Measurements from ENCODE around the gene DAB2IP.

Gene DAB2IP

GRCh38 chr9:121744002-121744686 is 92.7 kb downstream of the DAB2IP start:
- ChIA-PET POLR2A (no interaction called here), CTCF (no interaction called here)
- TF ChIP-seq HDGF (IDR thresholded peaks at IDR 0.05; ENCODE audit: borderline replicate concordance): no peak
- TF ChIP-seq FOXA1 (IDR thresholded peaks at IDR 0.05): no peak
- TF ChIP-seq CTBP1 (IDR thresholded peaks at IDR 0.05; ENCODE audit: borderline replicate concordance): no peak
- no peak for TF ChIP-seq ZNF384 (IDR thresholded peaks at IDR 0.05)
- no peak for TF ChIP-seq ARNT (IDR thresholded peaks at IDR 0.05)
- no peak for TF ChIP-seq LEF1 (IDR thresholded peaks at IDR 0.05; ENCODE audit: borderline replicate concordance)
- no peak for TF ChIP-seq NFRKB (IDR thresholded peaks at IDR 0.05)
- no peak for TF ChIP-seq ELF4 (IDR thresholded peaks at IDR 0.05)
- TF ChIP-seq PKNOX1 (IDR thresholded peaks at IDR 0.05): no peak
- TF ChIP-seq BHLHE40 (IDR thresholded peaks at IDR 0.05; ENCODE audit: borderline replicate concordance): no peak
- TF ChIP-seq SP1 (IDR thresholded peaks at IDR 0.05): no peak
- DNase-seq (ENCODE audit: extremely low spot score): peak; percentile 58

DNA sequence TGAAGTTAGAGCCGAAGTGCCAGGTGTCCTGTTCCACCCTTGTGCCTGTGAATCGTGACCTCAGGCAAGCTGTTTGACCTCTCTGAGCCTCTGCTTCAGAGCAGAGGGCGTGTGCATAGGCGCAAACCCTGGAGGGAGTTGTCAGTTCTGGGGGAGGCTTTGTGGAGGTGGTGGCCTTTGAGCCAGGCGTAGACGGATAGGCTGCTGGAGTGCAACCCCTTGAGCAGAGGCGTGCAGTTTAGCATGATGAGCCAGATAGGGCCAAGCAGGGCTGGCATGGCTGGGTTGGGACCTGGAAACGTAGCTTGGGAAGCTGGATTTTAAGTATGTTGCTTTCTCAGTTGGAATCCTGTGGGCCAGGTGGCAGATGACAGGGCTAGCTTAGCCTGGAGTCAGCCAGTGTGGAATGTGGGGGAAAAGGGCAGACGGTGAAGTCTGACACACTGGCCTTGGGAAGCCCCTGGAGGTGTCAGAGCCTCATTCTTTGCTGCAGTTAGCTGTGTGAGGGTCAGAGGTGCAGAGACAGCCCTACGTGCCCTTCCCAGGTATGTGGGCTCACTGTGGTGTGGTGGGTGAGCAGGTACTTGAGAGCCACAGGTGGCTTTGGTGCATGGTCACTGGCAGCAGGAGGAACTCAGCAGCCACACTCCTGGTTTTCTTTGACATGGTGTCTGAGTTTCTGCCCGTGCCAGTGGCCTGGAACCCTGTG is 93.4 kb downstream of the DAB2IP start:
- POLR2A ChIA-PET: no interaction called here
- no peak for TF ChIP-seq ELF4 (IDR thresholded peaks at IDR 0.05)
- no peak for TF ChIP-seq NFRKB (IDR thresholded peaks at IDR 0.05)
- no peak for TF ChIP-seq FOXA1 (IDR thresholded peaks at IDR 0.05)
- TF ChIP-seq ZNF384 (IDR thresholded peaks at IDR 0.05): no peak
- TF ChIP-seq SP1 (IDR thresholded peaks at IDR 0.05): no peak
- no peak for TF ChIP-seq PKNOX1 (IDR thresholded peaks at IDR 0.05)
- no peak for TF ChIP-seq SUZ12 (IDR thresholded peaks at IDR 0.05)
- no peak for TF ChIP-seq BHLHE40 (IDR thresholded peaks at IDR 0.05; ENCODE audit: borderline replicate concordance)
- TF ChIP-seq FOXM1 (IDR thresholded peaks at IDR 0.05; ENCODE audit: borderline replicate concordance): no peak
- no peak for TF ChIP-seq CTBP1 (IDR thresholded peaks at IDR 0.05; ENCODE audit: borderline replicate concordance)
- TF ChIP-seq HDGF (IDR thresholded peaks at IDR 0.05; ENCODE audit: borderline replicate concordance): no peak
- no peak for TF ChIP-seq FOXK2 (IDR thresholded peaks at IDR 0.05)
- no peak for TF ChIP-seq ARNT (IDR thresholded peaks at IDR 0.05)
- no peak for TF ChIP-seq TARDBP (IDR thresholded peaks at IDR 0.05)
- no peak for TF ChIP-seq L3MBTL2 (conservative IDR thresholded peaks at IDR 0.05)
- no peak for TF ChIP-seq LEF1 (IDR thresholded peaks at IDR 0.05; ENCODE audit: borderline replicate concordance)
- no peak for DNase-seq (ENCODE audit: extremely low spot score)
- CTCF ChIA-PET: interaction anchor here (0.8 kb wide), 1 partner anchor 117 kb away, joined by 3 read pairs; no protein-coding TSS in a partner anchor

DNA sequence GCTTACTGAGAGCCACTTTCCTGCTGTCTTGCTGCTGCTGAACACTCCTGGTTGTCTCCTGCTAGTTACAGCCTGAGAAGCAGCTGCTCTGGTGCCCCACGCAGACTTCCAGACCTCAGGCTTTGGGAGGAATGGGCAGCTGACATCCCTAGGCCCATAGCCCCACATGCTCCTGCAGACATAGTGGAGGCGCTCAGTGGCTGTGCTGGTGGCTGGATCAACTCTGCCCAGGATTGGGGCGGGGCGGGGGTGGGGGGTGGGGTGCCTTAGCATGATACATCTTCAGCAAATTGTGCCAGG is 93.9 kb downstream of the DAB2IP start:
- DNase-seq (ENCODE audit: extremely low spot score): no peak
- POLR2A ChIA-PET: no interaction called here
- TF ChIP-seq TARDBP (IDR thresholded peaks at IDR 0.05) (no peak), FOXK2 (IDR thresholded peaks at IDR 0.05) (no peak), ARNT (IDR thresholded peaks at IDR 0.05) (no peak), ZNF384 (IDR thresholded peaks at IDR 0.05) (no peak), LEF1 (IDR thresholded peaks at IDR 0.05; ENCODE audit: borderline replicate concordance) (no peak), L3MBTL2 (conservative IDR thresholded peaks at IDR 0.05) (no peak), SP1 (IDR thresholded peaks at IDR 0.05) (no peak), FOXA1 (IDR thresholded peaks at IDR 0.05) (no peak)
- CTCF ChIA-PET: interaction anchor here (0.8 kb wide), 1 partner anchor 116 kb away, joined by 3 read pairs; no protein-coding TSS in a partner anchor

DNA sequence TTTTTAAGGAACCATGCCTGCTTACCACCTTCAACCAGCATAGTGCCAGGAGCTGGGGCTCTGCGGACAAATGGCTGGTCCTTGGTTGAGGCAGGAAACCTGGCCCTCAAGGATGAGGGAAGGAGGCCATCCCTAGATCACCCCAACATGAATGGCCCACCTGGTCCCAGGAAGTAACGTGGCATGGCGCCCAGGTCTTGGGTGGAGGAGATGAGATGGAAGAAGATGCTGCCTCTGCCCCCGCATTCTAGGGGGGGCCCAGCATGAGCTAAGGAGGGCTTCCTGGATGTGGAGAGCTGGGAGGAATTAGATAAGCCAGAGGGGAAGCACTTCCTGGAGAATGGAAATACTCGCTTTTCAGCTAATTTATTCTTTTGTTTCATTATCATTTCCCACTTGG is 95.0 kb downstream of the DAB2IP start:
- ChIA-PET CTCF (no interaction called here), POLR2A (no interaction called here)
- TF ChIP-seq LEF1 (IDR thresholded peaks at IDR 0.05; ENCODE audit: borderline replicate concordance) (no peak), ARNT (IDR thresholded peaks at IDR 0.05) (no peak)
- DNase-seq (ENCODE audit: extremely low spot score): no peak

GRCh38 chr9:121746866-121747265 is 95.4 kb downstream of the DAB2IP start:
- DNase-seq (ENCODE audit: extremely low spot score): no peak
- ChIA-PET CTCF (no interaction called here), POLR2A (no interaction called here)
- TF ChIP-seq NFRKB (IDR thresholded peaks at IDR 0.05): no peak
- TF ChIP-seq LEF1 (IDR thresholded peaks at IDR 0.05; ENCODE audit: borderline replicate concordance): no peak
- TF ChIP-seq ARNT (IDR thresholded peaks at IDR 0.05): no peak
- TF ChIP-seq BHLHE40 (IDR thresholded peaks at IDR 0.05; ENCODE audit: borderline replicate concordance): no peak

GRCh38 chr9:121748074-121748473 is 96.6 kb downstream of the DAB2IP start:
- ChIA-PET POLR2A (no interaction called here), CTCF (no interaction called here)
- no peak for DNase-seq (ENCODE audit: extremely low spot score)
- TF ChIP-seq FOXM1 (IDR thresholded peaks at IDR 0.05; ENCODE audit: borderline replicate concordance) (no peak), L3MBTL2 (conservative IDR thresholded peaks at IDR 0.05) (no peak), CTBP1 (IDR thresholded peaks at IDR 0.05; ENCODE audit: borderline replicate concordance) (no peak), FOXA1 (IDR thresholded peaks at IDR 0.05) (no peak), ARNT (IDR thresholded peaks at IDR 0.05) (no peak)

GRCh38 chr9:121748727-121749423 is 97.4 kb downstream of the DAB2IP start:
- TF ChIP-seq SP1 (IDR thresholded peaks at IDR 0.05): no peak
- no peak for TF ChIP-seq SUZ12 (IDR thresholded peaks at IDR 0.05)
- no peak for TF ChIP-seq BHLHE40 (IDR thresholded peaks at IDR 0.05; ENCODE audit: borderline replicate concordance)
- no peak for TF ChIP-seq NFRKB (IDR thresholded peaks at IDR 0.05)
- no peak for TF ChIP-seq FOXK2 (IDR thresholded peaks at IDR 0.05)
- TF ChIP-seq L3MBTL2 (conservative IDR thresholded peaks at IDR 0.05): no peak
- TF ChIP-seq FOXA1 (IDR thresholded peaks at IDR 0.05): no peak
- no peak for TF ChIP-seq CTBP1 (IDR thresholded peaks at IDR 0.05; ENCODE audit: borderline replicate concordance)
- no peak for TF ChIP-seq ZNF384 (IDR thresholded peaks at IDR 0.05)
- no peak for TF ChIP-seq FOXM1 (IDR thresholded peaks at IDR 0.05; ENCODE audit: borderline replicate concordance)
- no peak for TF ChIP-seq HDGF (IDR thresholded peaks at IDR 0.05; ENCODE audit: borderline replicate concordance)
- no peak for TF ChIP-seq LEF1 (IDR thresholded peaks at IDR 0.05; ENCODE audit: borderline replicate concordance)
- no peak for TF ChIP-seq ELF4 (IDR thresholded peaks at IDR 0.05)
- TF ChIP-seq ARNT (IDR thresholded peaks at IDR 0.05): no peak
- no peak for TF ChIP-seq PKNOX1 (IDR thresholded peaks at IDR 0.05)
- TF ChIP-seq TARDBP (IDR thresholded peaks at IDR 0.05): no peak
- CTCF ChIA-PET: no interaction called here
- POLR2A ChIA-PET: no interaction called here
- DNase-seq (ENCODE audit: extremely low spot score): no peak
